Fibroblast of skin of scalp (primary cell): ENCODE measurements around the gene INO80B. TPM values are rescaled to one million over a fixed set of nuclear protein-coding genes. Genes with fewer than 3 reads are reported as not detected.
A peak's percentile ranks its signal among the peaks of the same experiment; 100 is the strongest.
"Not testable (repeated sequence)": the region's sequence is repeated elsewhere in the genome, so short reads cannot be mapped to it uniquely, and the experiment has no call there.

Experiments
- DNase-seq: peaks from one replicate; pipeline ENCODE4 v3.0.0-alpha.2; 2013
- polyA plus RNA-seq, 2 experiments: library from polyadenylated mRNA; unstranded; fragments of 120-200 nt; gene quantifications; one replicate each; pipeline ENCODE4 v1.2.1, GENCODE V29; 2013; ENCODE audit not compliant: insufficient read length in 2 of 2

The INO80B gene
- polyA plus RNA-seq (2013, experiment 1 of 2; ENCODE audit: insufficient read length) = 8.3 TPM
- 8.6 TPM for polyA plus RNA-seq (2013, experiment 2 of 2; ENCODE audit: insufficient read length)

DNA sequence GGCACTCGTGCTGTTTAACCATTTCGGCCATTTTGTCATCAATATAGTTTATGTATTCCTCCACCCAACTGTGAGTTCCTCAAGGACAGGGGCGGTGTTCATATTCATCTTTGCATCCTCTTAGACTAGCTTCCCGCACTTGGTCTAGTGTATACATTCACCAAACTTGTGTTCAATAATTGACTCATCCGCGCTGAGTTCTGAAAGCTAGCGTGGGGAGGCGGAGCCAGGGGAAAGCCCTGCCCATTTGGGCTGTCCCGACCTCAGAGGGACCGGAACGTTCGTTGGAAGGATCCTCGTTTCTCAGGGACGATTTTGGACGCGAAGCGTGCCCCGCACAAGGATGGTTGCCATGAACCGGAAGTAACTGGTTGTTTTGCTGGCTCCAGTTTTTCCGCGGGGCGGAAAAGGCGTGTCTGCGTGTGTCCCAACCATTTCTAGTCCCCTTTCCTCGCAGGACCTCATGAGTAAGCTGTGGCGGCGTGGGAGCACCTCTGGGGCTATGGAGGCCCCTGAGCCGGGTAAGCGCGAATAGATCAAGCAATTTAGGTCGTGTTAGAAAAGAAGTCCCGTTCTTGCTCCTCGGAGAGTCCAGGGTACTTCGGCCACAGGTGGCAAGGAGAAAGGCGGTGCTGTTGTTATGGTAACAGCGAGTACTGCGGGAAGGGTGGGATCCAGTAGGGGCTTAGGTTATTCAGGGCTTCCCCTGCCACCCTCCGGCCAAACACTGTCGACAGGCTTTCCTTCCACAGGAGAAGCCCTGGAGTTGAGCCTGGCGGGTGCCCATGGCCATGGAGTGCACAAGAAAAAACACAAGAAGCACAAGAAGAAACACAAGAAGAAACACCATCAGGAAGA is at the start of gene INO80B:
Gene INO80B (plus strand): TSS at position 434 of the 858 bp plus-strand sequence. CDS start 30 bp downstream, at position 464.
- DNase-seq = peak; percentile 98

DNA sequence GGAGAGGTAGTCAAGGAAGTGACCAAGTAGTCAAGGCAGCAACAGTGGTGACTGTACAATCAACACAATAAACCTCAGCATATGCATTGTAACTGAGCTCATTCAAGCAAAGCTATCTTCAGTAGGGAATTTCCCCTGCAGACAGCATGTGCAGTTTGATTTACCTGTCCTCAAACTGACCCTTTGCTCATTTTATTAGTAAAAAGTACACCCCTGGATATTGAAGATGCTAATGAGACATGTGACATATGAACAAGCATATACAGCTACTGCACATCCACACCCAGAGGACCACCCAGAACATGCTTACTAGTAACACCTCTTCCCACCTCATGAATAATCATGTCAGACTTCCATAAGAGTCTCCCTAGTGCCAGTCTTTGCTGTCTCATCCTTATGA is 48.9 kb upstream of the INO80B start:
- DNase-seq = no peak

DNA sequence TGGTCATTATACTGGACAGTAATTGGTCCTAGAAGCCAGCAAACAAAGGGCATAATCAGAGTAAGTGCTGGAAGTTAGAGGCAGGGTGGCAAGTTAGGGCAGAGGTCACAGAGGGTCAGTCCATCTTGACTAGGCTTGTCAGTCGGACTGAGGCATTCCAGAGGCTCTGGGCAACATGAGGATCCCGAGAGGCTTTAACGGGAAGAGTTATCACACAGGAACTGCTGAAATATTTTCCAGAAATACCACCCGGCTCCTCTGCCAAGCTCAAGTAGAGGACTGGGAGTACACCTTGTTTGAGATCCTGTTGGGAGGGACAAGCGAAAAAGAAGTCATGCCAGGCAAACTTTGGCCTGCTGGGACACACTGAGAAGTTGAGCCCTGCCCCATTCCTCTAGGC is 47.2 kb upstream of the INO80B start:
- no peak for DNase-seq

DNA sequence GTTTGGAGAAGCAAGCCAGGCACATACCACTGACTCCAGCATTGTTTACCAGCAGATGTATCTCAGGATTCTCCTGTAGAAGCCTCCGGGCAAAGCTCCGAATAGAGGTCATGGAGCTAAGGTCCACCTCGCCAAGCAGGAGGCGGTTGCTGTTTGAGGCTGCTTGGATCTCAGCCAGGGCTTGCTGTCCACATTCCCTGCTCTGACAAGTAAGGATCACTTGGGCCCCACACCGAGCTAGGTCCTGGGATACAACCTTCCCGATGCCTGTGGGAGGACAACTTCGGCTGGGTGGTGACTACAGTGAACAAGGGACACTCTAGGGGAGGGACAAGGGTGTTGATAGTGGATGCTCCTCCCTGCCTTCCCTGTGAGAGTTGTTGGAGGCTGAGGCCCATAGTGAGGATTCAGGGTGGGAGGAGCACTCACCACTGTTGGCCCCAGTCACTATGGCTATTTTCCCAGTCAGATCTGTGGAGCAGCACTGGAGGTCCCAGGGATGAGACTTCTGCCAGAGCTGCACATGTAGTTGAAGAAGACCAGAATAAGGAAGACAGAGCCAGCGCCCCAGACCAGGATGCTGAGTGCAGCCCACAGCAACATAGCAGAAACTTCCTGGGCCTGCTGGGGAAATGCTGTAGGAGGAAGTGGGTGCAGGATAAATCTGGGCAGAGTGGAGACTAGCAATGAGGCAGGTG is 41.7 kb upstream of the INO80B start:
- DNase-seq = no peak

DNA sequence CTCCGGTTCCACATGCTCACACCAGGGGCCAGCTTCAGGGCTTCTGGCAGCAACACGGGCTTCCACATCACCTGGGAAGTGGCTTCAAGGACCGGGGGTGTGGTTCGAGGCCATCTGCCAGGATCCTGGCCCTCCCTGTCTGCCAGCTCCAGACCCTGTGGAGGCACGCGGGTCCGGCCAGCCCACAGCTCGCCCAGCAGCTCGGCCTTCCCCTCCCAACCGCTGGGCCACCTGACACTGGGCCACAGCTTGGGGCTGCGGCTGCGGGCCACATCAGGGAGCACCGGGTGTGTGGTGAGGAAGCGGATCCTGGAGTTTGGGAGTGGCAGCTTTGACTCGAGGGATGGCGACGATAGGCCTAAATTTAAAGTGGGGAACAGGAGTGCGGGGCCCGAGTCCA is 40.4 kb upstream of the INO80B start:
- DNase-seq = no peak

DNA sequence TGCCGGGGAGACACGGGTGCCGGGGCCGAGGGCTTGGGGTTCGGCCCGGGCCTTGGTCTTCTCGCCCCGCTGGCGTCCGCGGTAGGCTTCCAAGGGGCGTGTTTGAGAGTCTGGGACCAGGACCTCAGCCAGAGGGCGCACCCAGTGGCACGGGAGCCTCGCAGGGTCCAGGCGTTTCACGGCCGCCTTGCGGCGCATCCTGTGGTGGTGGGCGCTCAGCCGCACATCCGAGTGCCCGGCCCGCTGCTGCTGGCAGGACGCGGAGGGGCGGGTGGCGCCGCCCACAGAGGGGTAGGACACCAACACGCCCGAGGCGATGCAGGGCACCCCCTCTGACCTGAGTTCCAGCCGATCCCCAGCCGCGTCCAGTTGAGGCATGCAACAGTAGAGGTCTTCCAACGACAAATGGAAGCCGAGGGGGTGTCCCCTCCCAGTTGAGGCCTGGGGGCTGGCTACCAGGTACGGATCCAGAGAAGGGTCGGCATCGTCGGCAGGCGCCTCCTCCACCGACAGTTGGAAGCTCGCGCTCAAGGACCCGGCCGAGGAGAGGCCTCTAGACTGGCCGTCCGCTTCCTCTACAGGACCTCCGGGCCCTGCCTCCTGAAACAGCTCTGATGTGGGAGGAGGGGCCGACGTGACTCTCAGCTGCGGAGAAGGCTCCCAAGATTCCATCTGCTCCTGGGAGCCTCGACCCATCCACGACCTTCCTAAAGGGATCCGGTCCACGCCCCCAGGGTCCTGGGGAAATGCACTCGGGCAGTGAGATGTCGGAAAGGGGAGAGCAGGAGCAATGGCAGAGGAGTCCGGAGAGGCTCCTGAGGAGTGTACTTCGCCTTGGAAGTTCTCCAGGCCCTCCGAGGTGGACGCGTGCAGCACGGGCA is 39.8 kb upstream of the INO80B start:
- DNase-seq = peak; percentile 37

DNA sequence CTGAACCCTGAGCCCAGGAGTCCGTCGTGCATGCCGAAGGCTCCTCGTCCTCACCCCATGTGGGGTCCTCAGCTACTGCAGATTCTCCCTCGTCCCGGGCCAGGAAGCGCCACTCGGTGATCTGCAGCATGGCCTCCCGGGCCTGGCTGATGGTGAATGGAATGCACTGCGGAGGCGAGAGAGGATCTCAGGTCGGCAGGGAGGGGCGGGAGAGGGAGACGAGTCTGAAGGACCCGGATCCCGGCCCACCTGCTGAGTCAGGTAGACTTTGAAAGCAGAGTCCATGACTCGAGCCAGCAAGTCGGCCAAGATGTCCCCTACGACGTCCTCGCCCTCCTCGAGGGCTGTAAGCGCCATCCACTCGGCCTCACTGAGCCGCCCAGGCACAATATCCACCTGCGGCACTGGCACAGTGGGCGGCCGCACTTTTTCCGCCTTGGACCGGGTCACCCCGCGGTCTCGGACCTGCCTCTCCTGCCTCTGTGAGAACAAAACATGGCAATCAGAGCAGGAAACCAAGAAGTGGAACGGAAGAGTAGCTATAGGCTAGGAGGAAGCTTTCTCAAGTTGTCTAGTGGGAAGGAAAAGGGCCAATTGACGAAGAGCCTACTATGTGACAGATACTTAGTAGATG is 39.0 kb upstream of the INO80B start:
- DNase-seq = no peak

DNA sequence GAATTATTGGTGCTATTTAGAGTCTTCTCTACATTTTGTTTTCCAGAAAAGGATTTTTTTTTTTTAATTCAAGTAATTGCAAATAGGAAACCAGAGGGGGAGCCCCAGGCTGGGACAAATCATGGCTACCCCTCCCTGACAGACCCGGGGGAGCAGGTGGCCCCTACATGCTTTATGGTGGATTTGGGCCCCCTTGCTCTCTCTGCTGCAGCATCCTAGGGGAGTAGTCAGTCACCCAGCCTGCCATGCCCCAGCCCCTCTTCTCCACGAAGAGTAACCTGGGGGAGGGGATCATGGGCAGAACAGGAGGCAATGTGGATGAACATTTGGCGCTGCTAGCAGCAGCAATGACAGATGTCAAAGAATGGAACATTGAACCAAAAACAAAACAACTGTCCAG is 38.1 kb upstream of the INO80B start:
- DNase-seq = no peak

DNA sequence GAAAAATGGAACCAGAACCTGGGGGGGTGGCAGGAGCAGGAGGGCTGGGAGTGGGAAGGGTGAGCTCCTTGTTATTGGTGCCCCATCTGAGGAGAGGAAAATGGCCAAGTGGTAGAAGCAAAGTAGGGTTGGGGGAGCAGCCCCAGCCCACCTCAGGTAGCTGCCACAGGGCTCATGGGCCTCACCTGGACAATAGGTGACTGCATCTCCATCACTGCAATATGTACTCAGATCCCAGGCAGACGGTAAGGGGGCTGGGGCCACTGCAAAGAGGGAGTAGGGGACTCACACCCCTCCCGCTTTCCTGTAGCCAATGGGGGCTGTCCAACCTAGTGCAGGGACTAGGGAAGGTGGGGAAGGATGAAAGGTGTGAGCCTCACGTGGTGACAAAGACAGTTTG is 37.7 kb upstream of the INO80B start:
- no peak for DNase-seq

DNA sequence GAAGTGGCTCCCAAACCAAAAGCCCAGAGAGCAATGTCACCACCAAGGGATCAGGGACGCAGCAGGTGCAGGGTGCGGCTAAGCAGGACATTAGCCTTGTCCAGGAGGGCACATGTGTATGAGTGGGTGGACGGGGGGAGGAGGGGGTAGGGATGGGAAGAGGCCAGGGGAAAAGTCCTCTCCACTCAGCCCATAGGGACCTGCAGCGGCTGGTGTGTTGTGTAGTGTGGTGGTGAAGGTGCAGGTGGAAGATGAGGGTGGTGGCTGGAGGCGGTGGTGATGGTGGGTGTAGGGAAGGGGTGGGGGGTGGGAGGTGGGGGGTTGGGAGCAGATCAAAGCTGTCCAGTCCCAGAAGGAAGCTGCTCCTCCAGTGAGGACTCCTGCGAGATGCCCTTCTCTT is 37.1 kb upstream of the INO80B start:
- no peak for DNase-seq

DNA sequence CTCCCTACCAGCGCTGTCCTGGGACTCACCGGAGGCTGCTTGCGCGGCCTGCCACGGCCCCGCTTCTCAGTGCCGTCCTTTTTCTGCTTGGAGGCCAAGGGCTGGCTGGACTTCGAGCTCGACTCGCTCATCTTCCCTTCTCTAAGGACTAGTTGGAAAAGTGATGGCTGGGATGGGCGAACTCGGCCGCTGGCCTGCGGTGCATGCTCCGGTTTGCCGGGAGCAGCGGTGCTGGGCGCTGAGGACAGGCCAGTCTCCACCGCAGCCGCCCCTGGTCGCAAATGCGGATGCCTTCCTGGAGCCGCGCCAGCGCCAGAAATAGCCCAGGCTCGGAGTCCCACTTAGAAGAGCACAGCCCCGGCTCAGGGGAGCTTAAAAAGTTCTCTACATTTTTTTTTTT is 36.6 kb upstream of the INO80B start:
- DNase-seq = no peak

DNA sequence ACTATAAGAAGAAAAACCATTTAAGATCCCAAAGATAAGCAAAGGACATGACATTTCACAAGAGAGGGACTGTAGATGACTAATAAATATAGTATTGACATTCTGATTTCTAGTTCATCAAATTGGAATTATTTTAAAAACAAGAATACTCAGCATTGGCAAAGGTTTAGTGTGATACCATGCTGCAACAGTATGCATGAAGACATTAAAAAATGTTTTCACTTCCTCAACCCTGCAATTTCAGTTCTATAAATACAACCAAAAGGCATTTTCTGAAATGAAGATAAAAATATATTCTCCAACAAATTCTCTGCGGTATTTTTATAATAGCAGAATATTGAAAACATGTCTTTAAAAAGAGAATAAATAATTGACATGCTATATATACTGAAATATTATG is 35.5 kb upstream of the INO80B start:
- DNase-seq = no peak

DNA sequence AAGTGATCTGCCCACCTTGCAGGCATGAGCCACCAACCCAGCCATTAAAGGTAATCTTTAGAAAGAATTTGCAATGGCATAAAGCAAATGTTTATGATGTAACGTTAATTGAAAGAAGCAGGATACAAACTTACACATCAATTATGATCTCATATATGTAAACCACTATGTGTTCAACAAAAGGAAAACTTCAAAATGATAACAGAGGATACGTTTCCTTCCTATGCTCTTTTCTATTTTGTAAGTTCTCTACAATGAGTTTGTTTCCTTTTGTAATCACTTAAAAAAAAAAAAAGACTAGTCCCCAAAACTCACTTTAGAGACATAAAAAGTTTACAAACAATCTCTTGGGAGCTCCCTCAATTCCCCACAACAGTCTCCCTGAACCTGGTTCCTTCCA is 34.9 kb upstream of the INO80B start:
- no peak for DNase-seq

DNA sequence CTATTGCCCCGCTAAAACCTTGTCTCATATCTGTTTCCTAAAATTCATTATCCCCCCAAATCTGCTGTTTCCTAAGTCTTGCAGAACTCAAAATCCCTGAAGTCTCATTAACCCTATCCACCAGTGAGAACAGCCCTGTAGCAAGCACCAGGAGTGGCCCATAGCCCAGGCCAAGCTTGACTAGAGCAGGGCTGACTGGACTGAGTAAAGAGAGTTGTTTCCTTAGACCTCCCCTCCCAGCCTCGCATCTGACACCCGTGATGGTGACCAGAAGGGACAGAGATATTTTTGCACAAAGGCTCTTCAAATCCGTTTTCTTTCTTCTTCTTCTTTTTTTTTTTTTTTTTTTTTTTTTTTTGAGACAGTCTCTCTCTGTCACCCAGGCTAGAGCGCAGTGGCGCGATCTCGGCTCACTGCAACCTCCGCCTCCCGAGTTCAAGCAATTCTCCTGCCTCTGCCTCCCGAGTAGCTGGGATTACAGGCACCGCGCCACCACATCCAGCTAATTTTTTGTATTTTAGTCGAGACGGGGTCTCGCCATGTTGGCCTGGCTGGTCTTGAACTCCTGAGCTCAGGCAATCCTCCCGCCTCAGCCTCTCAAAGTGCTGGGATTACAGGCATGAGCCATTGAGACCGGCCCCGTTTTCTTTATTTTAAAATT is 34.3 kb upstream of the INO80B start:
- DNase-seq = not testable (repeated sequence)

DNA sequence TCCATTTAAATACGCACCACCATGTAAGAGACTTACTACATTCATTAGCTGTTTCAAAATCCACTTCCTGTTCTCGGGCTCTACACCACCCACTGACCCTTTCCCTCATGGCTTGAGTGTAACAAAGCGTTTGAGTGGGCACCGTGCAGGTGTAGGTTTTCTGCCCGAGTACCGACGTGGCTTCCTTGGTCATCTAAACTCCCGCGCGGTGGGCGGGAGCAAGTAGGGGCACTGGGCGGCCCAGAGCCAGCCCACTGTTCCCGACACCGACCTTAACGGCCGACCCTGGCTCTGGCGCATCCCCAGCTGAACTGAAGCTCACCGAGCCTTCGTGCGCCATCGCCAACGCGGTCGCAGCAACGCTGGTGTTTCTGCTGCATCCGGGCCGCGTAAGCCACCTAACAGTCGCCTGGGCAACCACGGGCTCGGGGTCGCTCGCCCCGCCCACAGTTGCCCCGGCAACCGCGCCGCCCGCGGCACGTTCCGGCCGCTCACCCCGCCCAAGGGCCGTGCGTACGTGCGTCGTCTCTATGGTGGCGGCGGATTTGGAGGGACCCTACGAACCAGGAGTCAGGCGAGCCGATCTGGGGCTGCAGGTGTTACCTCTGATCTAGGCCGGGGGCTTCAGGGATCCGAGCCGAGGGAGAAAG is 33.5 kb upstream of the INO80B start, which contains the start of the genes C2orf81 and WDR54:
Gene C2orf81 (minus strand): TSS at position 399 of the 650 bp plus-strand sequence. CDS start 59 bp downstream, at position 340.
Gene WDR54 (plus strand): TSS at position 510 of the 650 bp plus-strand sequence. CDS start 424 bp downstream, outside the sequence.
- DNase-seq = peak; percentile 87

DNA sequence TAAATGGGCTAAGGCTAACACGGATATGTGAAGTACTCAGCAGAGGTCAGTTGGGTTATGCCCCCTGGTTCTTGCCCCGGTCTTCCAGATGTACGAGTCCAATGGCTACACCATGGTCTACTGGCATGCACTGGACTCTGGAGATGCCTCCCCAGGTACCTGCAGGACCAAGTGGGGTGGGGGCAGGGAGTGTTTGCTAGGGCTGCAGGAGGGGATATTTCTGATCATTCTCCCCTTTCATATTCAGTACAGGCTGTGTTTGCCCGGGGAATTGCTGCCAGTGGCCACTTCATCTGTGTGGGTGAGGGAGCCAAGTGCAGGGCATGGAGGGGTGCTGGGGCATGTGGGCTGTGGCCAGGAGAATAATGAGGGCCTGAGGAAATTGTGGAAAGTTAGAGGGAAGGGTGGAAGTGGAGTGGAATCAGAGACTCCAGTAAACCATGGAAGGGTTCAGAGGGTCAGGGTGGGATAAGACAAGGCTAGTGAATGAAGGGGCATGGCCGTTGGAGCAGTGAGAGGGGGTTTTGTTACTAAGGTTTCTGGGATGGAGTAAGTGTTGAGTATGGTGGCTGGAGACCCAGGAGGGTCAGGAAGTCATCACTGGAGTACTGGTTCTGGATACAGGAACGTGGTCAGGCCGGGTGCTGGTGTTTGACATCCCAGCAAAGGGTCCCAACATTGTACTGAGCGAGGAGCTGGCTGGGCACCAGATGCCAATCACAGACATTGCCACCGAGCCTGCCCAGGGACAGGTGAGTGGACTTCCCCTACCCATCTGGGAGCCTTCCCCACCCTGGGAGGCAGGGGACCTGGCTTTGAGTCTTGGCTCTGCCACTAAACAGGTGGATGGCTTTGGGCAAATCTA is 31.4 kb upstream of the INO80B start:
- no peak for DNase-seq

DNA sequence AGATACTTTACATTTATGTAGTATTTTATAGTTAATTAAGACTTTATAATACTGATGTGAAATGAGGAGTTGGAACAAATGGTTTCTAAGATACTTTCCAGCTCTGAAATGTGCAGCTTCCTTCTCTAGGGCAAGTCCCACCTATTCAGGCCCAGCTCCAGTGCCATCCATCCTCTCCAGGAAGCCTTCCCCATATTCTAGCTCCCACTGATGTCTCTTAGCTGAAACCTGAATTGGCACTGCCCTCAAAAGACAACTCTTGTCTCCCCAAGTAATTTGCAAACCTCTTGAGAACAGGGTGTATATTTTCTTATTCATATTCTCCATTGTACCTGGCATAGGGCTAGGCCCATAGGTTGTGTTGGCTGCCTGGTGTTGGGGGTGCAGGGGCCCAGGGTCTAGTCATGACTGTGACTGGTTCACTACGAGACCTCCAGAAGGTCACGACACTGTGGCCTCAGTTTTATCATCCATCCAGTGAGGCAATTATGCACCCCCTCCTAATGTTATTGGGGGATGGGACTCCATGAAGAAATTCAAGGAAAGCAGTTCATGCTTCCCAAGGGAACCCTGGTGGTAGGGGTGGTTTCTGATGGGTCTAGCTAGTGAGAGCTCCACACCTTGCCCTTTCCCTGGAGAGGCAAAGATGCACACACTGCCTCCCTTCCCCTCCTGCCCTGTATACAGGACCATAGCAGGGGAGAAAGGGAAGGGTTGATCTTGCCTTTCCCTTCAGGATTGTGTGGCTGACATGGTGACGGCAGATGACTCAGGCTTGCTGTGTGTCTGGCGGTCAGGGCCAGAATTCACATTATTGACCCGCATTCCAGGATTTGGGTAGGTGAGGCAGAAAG is 30.5 kb upstream of the INO80B start:
- DNase-seq = no peak

DNA sequence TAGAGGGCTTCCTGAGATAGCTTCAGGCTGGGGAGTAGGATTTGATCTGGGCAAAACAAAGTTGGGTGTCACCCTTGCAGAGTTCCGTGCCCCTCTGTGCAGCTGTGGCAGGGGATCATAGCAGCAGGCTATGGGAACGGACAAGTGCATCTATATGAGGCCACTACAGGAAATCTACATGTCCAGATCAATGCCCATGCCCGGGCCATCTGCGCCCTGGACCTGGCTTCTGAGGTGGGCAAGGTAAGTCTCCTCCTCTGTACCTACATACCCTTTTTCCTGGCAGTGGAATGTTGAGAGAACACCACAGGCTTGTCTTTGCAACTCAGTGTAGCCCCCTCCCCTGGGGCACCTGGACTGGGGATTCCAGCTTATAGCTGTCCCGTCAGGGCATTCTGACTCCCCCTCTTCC is 29.9 kb upstream of the INO80B start:
- no peak for DNase-seq

DNA sequence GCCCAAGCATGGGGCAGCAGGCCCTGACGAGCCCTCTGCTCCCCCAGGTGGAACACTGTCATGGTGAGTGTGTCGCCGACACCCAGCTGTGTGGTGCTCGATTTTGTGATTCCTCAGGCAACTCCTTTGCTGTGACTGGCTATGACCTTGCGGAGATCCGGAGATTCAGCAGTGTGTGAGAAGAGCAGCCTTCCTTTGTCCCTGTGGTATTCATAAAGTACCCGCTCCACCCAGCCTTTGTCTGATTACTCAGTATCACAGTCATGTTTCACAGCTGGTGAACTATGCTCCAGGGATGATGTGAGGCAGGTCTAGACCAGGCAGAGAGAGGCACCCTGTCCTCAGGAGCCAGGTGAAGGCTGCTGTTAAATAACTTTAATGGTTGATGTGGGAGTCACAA is 29.4 kb upstream of the INO80B start:
- no peak for DNase-seq
